ENCODE data around the gene CNR1.
A peak's percentile ranks its signal among the peaks of the same experiment; 100 is the strongest.
"Not testable (repeated sequence)": the region's sequence is repeated elsewhere in the genome, so short reads cannot be mapped to it uniquely, and the experiment has no call there.

CNR1 gene

DNA sequence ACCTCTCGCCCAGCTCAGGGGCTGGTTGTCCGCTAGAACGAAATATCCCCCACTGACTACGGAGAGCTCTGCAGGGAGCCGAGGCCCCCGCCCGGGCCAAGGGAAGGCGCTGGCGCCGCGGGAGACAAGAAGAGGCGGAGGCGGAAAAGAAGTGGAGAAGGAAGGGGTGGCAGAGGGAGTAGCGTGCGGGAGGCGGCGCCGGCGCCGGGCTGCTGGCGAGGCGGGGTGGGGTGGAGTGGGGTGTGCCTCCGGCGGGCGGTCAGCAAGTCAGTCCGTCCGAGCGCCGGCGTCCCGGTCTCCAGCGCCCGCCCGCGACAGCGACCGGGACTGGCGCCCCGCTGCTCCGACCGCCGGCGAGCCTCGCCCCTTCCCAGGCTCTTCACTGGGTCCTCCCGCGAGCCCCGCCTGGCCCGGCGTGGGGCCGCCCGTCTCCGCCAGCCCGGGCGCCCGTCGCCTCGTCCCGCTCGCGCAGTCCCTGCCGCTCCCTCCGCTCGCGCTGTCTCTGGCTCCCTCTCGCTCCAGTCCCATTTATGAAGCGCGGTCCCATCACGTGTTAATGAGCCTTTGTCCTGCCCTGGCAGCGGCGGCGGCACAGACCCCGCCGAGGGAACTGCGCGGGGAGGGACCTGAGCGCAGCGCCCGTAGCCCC is at the start of gene CNR1:
Gene CNR1 (minus strand): TSS at position 504 of the 649 bp plus-strand sequence. CDS start 21,073 bp downstream, outside the sequence.
- Histone ChIP-seq H3K4me3 (ENCODE audit: low read length) (peak within 1 kb of the TSS; percentile 61), H3K27me3 (ENCODE audit: insufficient read depth, low read length) (peaks cover 53% of the 10 kb centered on the region), H2AFZ (ENCODE audit: low read depth, low read length) (peak within 1 kb of the TSS; percentile 96), H3K36me3 (ENCODE audit: insufficient read depth, low read length) (no peaks in the 10 kb centered on the region), H3K4me1 (ENCODE audit: insufficient read depth, low read length) (peaks cover 8% of the 10 kb centered on the region), H3K9me3 (ENCODE audit: low read length) (peaks cover 3% of the 10 kb centered on the region)

DNA sequence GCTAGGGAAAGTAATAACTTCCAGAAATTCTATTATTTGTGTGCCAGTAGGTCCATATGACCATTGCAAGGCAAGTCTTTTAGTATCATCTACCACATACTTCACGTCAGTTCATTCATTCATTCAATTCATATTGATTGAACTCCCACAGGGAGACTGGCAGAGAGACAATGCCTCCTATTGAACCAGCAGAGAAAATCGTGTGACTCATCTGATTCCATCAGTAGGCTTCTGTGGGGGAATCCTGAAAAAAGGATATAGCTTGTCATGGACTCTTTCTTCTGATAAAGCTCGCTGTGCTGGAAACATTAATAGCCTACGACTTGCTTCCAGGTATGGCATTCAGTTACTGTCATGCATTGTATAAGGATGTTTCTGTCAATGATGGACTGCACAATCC is 45.3 kb upstream of the CNR1 start:
- Histone ChIP-seq H3K9me3 (ENCODE audit: low read length) (no peaks in the 10 kb centered on the region), H3K4me1 (ENCODE audit: insufficient read depth, low read length) (peaks cover 41% of the 10 kb centered on the region), H3K36me3 (ENCODE audit: insufficient read depth, low read length) (no peaks in the 10 kb centered on the region), H2AFZ (ENCODE audit: low read depth, low read length) (no peak overlapping the region), H3K4me3 (ENCODE audit: low read length) (no peak overlapping the region), H3K27me3 (ENCODE audit: insufficient read depth, low read length) (no peaks in the 10 kb centered on the region)

DNA sequence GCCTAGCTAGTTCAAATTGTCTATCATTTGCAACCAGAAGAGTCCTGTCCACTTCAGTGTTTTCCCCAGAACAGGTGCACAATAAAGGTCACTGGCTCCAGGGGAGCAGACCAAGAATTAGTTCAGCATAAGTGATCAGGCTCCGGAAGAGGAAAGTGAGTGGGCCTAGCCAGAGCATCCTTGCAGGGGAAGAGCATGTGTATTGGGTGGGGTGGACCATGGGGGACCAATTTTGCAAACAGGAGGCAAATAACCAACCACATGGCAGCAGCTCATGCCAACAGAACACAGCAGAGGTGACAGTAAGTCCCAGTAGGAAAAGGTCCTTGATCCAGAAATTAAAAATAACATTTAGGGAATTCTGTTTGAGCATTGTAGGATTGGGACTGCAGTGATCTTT is 43.2 kb upstream of the CNR1 start:
- H3K9me3 ChIP-seq (ENCODE audit: low read length): no peaks in the 10 kb centered on the region
- no peaks in the 10 kb centered on the region for H3K27me3 ChIP-seq (ENCODE audit: insufficient read depth, low read length)
- H3K4me3 ChIP-seq (ENCODE audit: low read length): no peak overlapping the region
- no peak overlapping the region for H2AFZ ChIP-seq (ENCODE audit: low read depth, low read length)
- H3K4me1 ChIP-seq (ENCODE audit: insufficient read depth, low read length): peaks cover 22% of the 10 kb centered on the region
- H3K36me3 ChIP-seq (ENCODE audit: insufficient read depth, low read length): no peaks in the 10 kb centered on the region

DNA sequence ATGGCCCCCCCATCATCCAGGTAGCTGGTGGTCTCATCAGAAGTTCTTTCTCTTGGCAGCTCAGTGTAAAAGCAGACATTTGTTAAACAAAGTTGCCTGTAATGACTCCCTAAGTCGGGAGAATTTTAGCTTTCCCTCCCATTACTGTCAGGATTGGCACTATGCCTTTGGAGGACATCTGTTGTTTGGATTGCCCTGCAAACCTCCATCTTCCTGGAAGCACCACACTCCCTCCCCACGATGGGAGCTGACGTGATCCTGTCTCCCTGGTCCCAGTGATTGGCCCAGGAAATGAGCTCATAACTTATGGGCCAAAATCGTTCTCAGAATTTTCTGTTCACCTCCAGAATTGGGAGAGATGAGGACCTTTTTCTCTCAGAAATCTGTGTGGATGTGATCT is 42.6 kb upstream of the CNR1 start:
- Histone ChIP-seq H3K4me1 (ENCODE audit: insufficient read depth, low read length) (peaks cover 19% of the 10 kb centered on the region), H3K4me3 (ENCODE audit: low read length) (no peak overlapping the region), H3K27me3 (ENCODE audit: insufficient read depth, low read length) (no peaks in the 10 kb centered on the region), H2AFZ (ENCODE audit: low read depth, low read length) (no peak overlapping the region), H3K36me3 (ENCODE audit: insufficient read depth, low read length) (no peaks in the 10 kb centered on the region), H3K9me3 (ENCODE audit: low read length) (no peaks in the 10 kb centered on the region)

DNA sequence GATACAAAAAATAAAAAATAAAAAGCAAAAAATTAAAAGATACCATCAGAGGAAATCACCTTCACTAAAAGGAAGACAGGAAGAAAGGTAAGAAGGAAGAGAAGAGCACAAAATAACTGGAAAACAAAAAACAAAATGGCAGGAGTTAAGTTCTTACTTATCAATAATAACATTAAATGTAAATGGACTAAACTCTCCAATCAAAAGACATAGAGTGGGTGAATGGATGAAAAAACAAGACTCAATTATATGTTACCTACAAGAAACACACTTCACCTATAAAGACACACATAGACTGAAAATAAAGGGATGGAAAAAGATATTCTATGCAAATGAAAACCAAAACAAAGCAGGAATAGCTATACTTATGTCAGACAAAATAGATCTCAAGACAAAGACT is 35.6 kb upstream of the CNR1 start:
- H3K9me3 ChIP-seq (ENCODE audit: low read length): not testable (repeated sequence)

DNA sequence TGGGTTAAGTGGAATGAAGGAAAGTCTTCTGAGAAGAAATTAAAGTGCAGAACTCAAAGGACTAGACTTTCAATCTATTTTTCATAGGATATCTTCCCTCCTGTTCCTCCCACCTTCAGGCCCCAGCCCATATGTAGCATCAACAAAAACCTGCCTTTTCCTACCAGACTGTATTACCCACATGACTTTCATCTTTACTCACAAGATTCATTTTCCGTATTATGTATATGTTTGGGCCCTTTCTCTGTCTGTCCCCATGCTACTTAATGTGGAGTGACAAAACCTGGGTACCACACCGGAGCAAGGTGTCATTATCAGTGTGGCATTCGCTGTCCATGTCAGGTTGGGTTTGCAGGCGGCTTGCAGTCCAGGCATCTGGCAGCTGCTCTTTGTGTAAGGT is 18.8 kb upstream of the CNR1 start:
- Histone ChIP-seq H2AFZ (ENCODE audit: low read depth, low read length) (no peak overlapping the region), H3K36me3 (ENCODE audit: insufficient read depth, low read length) (no peaks in the 10 kb centered on the region), H3K9me3 (ENCODE audit: low read length) (no peaks in the 10 kb centered on the region), H3K4me1 (ENCODE audit: insufficient read depth, low read length) (no peaks in the 10 kb centered on the region), H3K27me3 (ENCODE audit: insufficient read depth, low read length) (peaks cover 3% of the 10 kb centered on the region), H3K4me3 (ENCODE audit: low read length) (no peak overlapping the region)

More for the DNA sequence above, 35.6 kb upstream of the CNR1 start:
- H3K4me3 ChIP-seq (ENCODE audit: low read length); H3K27me3 ChIP-seq (ENCODE audit: insufficient read depth, low read length); H3K36me3 ChIP-seq (ENCODE audit: insufficient read depth, low read length); H2AFZ ChIP-seq (ENCODE audit: low read depth, low read length); H3K4me1 ChIP-seq (ENCODE audit: insufficient read depth, low read length): not testable (repeated sequence)

DNA sequence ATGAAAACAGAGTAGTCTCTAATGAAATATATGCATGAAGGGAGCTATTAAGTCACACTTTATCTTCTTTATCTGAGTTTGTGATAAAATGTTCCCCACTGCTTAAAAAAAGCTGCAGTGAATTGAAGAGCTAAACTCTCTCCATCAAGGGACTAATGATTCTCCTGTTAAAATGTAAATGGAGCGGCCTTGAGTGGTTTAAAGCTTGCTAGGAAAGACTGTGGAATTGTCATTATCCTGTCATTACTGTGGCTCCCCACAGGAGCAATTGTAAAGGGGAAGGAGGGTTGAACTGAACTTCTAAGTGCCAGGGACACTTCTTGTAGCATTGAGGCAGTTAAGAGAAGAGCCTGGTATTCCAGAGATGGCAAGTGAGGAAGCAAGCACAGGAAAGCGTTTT is 17.3 kb upstream of the CNR1 start:
- Histone ChIP-seq H3K36me3 (ENCODE audit: insufficient read depth, low read length) (no peaks in the 10 kb centered on the region), H3K9me3 (ENCODE audit: low read length) (no peaks in the 10 kb centered on the region), H2AFZ (ENCODE audit: low read depth, low read length) (no peak overlapping the region), H3K4me1 (ENCODE audit: insufficient read depth, low read length) (no peaks in the 10 kb centered on the region), H3K27me3 (ENCODE audit: insufficient read depth, low read length) (peaks cover 3% of the 10 kb centered on the region), H3K4me3 (ENCODE audit: low read length) (no peak overlapping the region)

DNA sequence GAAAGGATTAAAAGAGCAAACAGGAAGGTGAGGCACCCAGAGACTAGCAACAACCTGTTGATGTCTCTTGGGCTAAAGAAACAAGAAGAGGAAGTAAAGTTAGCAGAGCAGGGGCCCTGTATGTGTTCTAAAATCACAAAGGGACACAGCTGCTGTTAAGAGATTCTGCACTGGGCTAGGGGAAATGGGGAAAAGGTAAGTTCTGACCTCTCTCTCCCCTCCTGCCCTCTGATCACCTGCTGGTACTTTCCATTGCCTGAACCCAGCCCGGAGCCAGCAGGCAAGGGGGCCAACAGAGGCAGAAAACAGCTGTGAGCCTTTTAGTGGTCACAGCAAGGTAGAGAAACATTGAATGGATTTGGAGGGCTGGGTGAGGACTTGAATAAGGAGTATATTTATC is 13.5 kb upstream of the CNR1 start:
- no peak overlapping the region for H2AFZ ChIP-seq (ENCODE audit: low read depth, low read length)
- peaks cover 11% of the 10 kb centered on the region for H3K4me1 ChIP-seq (ENCODE audit: insufficient read depth, low read length)
- no peaks in the 10 kb centered on the region for H3K9me3 ChIP-seq (ENCODE audit: low read length)
- H3K27me3 ChIP-seq (ENCODE audit: insufficient read depth, low read length): no peaks in the 10 kb centered on the region
- no peaks in the 10 kb centered on the region for H3K36me3 ChIP-seq (ENCODE audit: insufficient read depth, low read length)
- no peak overlapping the region for H3K4me3 ChIP-seq (ENCODE audit: low read length)

DNA sequence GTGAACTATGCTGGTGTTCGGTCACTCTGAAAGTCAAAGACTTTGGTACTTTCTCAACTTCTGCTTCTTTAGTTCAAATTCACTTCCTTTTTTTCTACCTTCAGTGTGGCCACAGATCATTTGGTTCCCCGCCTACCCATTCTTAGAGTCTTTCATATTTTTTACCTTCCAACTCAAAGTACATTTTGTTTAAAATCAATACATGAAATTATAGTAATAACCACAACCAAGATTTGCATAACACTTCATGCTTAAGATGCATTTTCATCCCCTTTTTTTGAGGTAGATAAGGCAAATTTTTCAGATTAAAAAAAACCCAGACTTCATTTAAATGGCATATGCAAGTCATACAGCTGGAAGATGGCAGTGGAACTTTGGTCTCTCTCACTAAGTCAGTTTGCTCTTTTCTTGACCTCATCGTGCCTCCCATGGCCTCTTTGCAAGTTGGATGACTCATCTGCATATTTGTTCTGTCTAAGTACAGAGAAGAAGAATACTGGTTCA is 11.9 kb upstream of the CNR1 start:
- H3K27me3 ChIP-seq (ENCODE audit: insufficient read depth, low read length): no peaks in the 10 kb centered on the region
- H3K4me1 ChIP-seq (ENCODE audit: insufficient read depth, low read length): peaks cover 11% of the 10 kb centered on the region
- H3K36me3 ChIP-seq (ENCODE audit: insufficient read depth, low read length): no peaks in the 10 kb centered on the region
- H3K9me3 ChIP-seq (ENCODE audit: low read length): no peaks in the 10 kb centered on the region
- H2AFZ ChIP-seq (ENCODE audit: low read depth, low read length): peak overlapping the region; percentile 36
- H3K4me3 ChIP-seq (ENCODE audit: low read length): no peak overlapping the region

DNA sequence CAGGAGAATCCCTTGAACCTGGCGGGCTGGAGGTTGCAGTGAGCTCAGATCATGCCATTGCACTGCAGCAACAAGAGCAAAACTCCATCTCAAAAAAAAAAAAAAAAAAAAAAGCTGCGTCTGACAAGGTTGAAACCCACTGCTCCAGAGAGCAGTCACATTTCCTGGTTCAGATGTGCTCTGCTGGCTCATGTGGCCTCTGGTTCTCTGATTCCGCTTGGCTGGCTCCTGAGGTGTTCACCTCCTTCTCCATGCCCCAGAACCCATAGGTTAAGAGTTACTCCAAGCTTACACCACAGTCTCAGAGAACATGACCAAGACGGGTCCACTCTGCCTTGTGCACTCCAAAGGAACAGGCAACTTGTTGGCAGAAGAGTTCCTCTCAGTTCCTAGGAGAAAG is 8.8 kb upstream of the CNR1 start:
- peaks cover 11% of the 10 kb centered on the region for H3K4me1 ChIP-seq (ENCODE audit: insufficient read depth, low read length)
- H3K4me3 ChIP-seq (ENCODE audit: low read length): no peak overlapping the region
- H3K27me3 ChIP-seq (ENCODE audit: insufficient read depth, low read length): peaks cover 5% of the 10 kb centered on the region
- no peaks in the 10 kb centered on the region for H3K36me3 ChIP-seq (ENCODE audit: insufficient read depth, low read length)
- no peaks in the 10 kb centered on the region for H3K9me3 ChIP-seq (ENCODE audit: low read length)
- H2AFZ ChIP-seq (ENCODE audit: low read depth, low read length): no peak overlapping the region

DNA sequence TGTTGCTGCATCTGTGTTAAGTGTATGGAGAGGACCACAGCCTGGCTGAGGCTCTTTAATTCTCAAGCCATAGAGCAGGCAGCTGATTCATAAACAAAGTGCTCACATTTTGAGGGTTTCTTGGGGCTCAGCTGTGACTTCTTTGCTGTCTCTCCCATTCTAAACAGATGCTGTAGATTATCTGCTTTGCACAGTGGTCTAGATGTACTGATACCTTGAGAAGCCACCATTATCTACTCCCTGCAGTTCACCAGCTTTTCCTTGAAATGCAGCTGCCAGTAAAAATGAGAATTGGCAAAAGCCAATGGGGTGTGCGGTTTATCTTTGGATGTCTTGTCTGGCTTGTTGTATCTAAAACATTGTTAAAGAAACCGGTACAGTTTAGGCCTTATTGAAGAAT is 5.2 kb upstream of the CNR1 start:
- H3K27me3 ChIP-seq (ENCODE audit: insufficient read depth, low read length): peaks cover 36% of the 10 kb centered on the region

DNA sequence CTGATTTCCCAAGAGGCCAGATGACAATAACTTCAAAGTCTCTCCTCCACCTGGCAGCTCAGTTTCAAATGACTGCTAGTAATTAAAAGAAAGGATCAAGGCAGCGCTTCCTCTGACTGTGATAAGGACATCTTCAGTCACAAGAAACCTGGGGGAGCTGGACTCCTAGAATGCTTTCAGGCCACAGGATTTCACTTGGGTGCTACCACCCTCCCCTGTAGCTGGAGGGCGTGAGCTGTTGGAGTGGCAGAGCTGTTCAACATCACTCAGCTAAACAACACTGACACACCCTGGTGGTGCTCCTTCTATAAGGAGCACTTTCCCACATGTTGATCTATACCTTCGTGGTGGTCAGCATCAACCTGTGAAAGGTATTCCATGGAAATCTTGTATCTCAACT is 2.2 kb upstream of the CNR1 start:
- Histone ChIP-seq H3K4me1 (ENCODE audit: insufficient read depth, low read length) (peaks cover 8% of the 10 kb centered on the region), H3K27me3 (ENCODE audit: insufficient read depth, low read length) (peaks cover 53% of the 10 kb centered on the region), H3K36me3 (ENCODE audit: insufficient read depth, low read length) (no peaks in the 10 kb centered on the region), H2AFZ (ENCODE audit: low read depth, low read length) (no peak overlapping the region), H3K9me3 (ENCODE audit: low read length) (peaks cover 3% of the 10 kb centered on the region), H3K4me3 (ENCODE audit: low read length) (no peak overlapping the region)

More for the DNA sequence above, 5.2 kb upstream of the CNR1 start:
- H2AFZ ChIP-seq (ENCODE audit: low read depth, low read length): no peak overlapping the region
- no peaks in the 10 kb centered on the region for H3K36me3 ChIP-seq (ENCODE audit: insufficient read depth, low read length)
- H3K9me3 ChIP-seq (ENCODE audit: low read length): peaks cover 3% of the 10 kb centered on the region
- no peak overlapping the region for H3K4me3 ChIP-seq (ENCODE audit: low read length)
- H3K4me1 ChIP-seq (ENCODE audit: insufficient read depth, low read length): no peaks in the 10 kb centered on the region

DNA sequence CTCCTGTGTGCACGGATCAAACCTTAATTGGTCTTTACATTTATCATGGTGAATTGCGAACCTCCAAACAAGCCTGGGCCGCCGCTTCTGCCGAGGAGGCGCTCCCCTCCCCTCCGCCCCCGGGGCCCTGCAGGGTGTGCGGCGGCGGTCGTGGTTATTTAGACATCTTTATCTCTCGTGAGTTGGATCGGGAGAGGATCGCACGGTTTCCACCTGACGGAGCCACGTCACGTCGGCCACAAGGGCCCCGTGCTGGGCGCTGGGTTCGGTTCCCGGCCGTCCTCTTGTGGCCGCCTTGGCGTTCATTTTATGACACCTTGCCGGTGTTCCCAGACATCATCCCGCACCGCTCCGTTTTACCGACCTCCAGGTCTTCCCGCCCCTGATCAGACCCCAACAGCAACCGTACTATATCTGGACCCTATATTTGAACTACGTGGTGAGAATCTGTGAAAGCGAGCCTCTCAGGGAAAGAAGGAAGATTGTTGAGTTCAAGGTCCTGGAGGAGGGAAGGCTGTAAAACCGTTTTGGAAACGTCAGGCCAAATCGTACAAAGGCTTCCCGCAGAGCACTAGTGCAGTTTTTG is 1.3 kb upstream of the CNR1 start:
- H3K36me3 ChIP-seq (ENCODE audit: insufficient read depth, low read length): no peaks in the 10 kb centered on the region
- peak overlapping the region; percentile 61 for H3K4me3 ChIP-seq (ENCODE audit: low read length)
- peak overlapping the region; percentile 96 for H2AFZ ChIP-seq (ENCODE audit: low read depth, low read length)
- peaks cover 3% of the 10 kb centered on the region for H3K9me3 ChIP-seq (ENCODE audit: low read length)
- H3K27me3 ChIP-seq (ENCODE audit: insufficient read depth, low read length): peaks cover 53% of the 10 kb centered on the region
- peaks cover 8% of the 10 kb centered on the region for H3K4me1 ChIP-seq (ENCODE audit: insufficient read depth, low read length)
